ENCODE results near the gene BMERB1.

BMERB1 gene

GRCh38 chr16:15575293-15576049, 141.1 kb downstream of the BMERB1 start:
- TF ChIP-seq CTCF (IDR thresholded peaks at IDR 0.05) = no peak
- H2AFZ ChIP-seq = no peak overlapping the region
- no peaks in the 10 kb centered on the region for H3K79me2 ChIP-seq
- no peaks in the 10 kb centered on the region for H3K9me3 ChIP-seq (ENCODE audit: control insufficient read depth, low read length)
- no peak overlapping the region for H3K27ac ChIP-seq
- no peak overlapping the region for H3K9ac ChIP-seq
- H3K27me3 ChIP-seq (ENCODE audit: control insufficient read depth, insufficient read depth, low read length) = no peaks in the 10 kb centered on the region
- no peak overlapping the region for H3K4me3 ChIP-seq (ENCODE audit: low read depth, low read length)
- no peak overlapping the region for H3K4me2 ChIP-seq (ENCODE audit: low read length)
- no peaks in the 10 kb centered on the region for H3K36me3 ChIP-seq (ENCODE audit: control insufficient read depth, insufficient read depth, low read length)
- H3K4me1 ChIP-seq = peaks cover 8% of the 10 kb centered on the region

GRCh38 chr16:15576960-15577958, 142.9 kb downstream of the BMERB1 start:
- Histone ChIP-seq H3K4me2 (ENCODE audit: low read length) (no peak overlapping the region), H3K4me1 (peaks cover 8% of the 10 kb centered on the region), H3K36me3 (ENCODE audit: control insufficient read depth, insufficient read depth, low read length) (no peaks in the 10 kb centered on the region), H3K27me3 (ENCODE audit: control insufficient read depth, insufficient read depth, low read length) (no peaks in the 10 kb centered on the region), H3K9me3 (ENCODE audit: control insufficient read depth, low read length) (no peaks in the 10 kb centered on the region), H3K27ac (no peak overlapping the region), H2AFZ (no peak overlapping the region), H3K79me2 (no peaks in the 10 kb centered on the region), H3K9ac (no peak overlapping the region), H3K4me3 (ENCODE audit: low read depth, low read length) (no peak overlapping the region)
- TF ChIP-seq CTCF (IDR thresholded peaks at IDR 0.05) = no peak

- TF ChIP-seq CTCF (IDR thresholded peaks at IDR 0.05) = no peak
- no peaks in the 10 kb centered on the region for H3K36me3 ChIP-seq (ENCODE audit: control insufficient read depth, insufficient read depth, low read length)
- H3K27ac ChIP-seq = no peak overlapping the region
- no peak overlapping the region for H3K9ac ChIP-seq
- H3K79me2 ChIP-seq = no peaks in the 10 kb centered on the region
- H3K9me3 ChIP-seq (ENCODE audit: control insufficient read depth, low read length) = no peaks in the 10 kb centered on the region
- H3K4me3 ChIP-seq (ENCODE audit: low read depth, low read length) = no peak overlapping the region
- no peak overlapping the region for H3K4me2 ChIP-seq (ENCODE audit: low read length)
- no peaks in the 10 kb centered on the region for H3K27me3 ChIP-seq (ENCODE audit: control insufficient read depth, insufficient read depth, low read length)
- no peak overlapping the region for H2AFZ ChIP-seq
- H3K4me1 ChIP-seq = no peaks in the 10 kb centered on the region
Measured at GRCh38 chr16:15578824-15579223, 144.4 kb downstream of the BMERB1 start.

GRCh38 chr16:15581127-15581815, 146.9 kb downstream of the BMERB1 start:
- no peak overlapping the region for H3K4me3 ChIP-seq (ENCODE audit: low read depth, low read length)
- TF ChIP-seq CTCF (IDR thresholded peaks at IDR 0.05) = no peak
- H3K9ac ChIP-seq = no peak overlapping the region
- no peak overlapping the region for H2AFZ ChIP-seq
- no peaks in the 10 kb centered on the region for H3K36me3 ChIP-seq (ENCODE audit: control insufficient read depth, insufficient read depth, low read length)
- peak overlapping the region; percentile 39 for H3K27ac ChIP-seq
- no peaks in the 10 kb centered on the region for H3K27me3 ChIP-seq (ENCODE audit: control insufficient read depth, insufficient read depth, low read length)
- H3K4me2 ChIP-seq (ENCODE audit: low read length) = no peak overlapping the region
- H3K79me2 ChIP-seq = no peaks in the 10 kb centered on the region
- H3K9me3 ChIP-seq (ENCODE audit: control insufficient read depth, low read length) = no peaks in the 10 kb centered on the region
- no peaks in the 10 kb centered on the region for H3K4me1 ChIP-seq

Data from parathyroid adenoma (tissue), 2 donors.